ENCODE data around the gene EVL.

EVL gene

DNA sequence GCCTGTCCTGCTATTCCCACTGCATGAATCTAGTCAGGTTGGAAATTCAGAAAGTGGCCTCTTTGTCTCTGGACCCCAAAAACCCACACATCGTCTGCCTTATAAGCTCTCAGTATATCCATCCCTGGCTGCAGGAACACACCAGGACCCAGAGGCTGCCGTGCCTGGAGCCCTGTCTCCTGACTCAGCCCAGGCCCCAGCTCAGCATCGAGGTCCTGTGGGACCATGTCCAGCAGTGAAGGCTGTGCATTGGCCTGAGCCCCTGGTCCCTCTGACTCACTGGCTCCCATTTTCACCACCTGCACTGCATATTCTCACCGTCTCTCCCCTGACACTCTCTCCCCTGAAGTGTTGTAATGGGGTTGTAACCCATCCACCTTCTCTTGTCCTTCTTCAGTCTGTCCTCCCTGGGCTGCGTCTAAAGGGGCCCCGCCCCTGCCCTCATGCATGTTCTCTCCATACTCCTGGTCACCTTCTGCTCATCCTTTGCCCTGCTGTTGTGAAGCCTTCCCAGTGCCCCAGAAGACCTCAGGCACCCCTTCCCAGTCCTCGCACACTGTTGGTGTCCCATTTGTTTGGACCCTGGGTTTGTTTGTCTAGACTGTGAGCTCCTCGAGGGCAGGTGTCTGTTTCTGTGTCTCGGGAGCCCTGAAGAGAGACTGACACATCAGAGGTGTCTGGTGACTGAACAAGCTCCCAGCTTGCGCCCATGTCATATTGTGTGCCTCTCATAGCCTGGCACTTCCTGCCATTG is 43.8 kb downstream of the EVL start:
- DNase-seq (ENCODE audit: low read depth in 2 of 2): no peak

DNA sequence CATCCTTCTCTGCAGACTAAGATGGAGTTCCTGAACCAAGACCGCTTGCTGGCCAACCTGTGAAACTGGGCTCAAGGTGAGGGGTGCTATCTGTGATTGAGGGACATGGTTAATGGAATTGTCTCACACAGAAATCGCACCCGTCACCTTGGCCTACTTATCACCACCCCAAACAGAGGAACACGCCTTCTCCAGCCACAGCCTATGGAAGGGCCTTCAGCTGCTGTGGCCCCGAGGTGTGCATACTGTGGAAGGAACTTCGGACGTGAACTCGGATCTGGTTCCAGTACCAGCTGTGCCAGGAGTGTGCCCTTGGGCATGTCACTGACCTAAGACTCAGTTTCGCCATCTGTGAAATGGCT is 44.4 kb downstream of the EVL start:
- DNase-seq (ENCODE audit: low read depth in 2 of 2): no peak

DNA sequence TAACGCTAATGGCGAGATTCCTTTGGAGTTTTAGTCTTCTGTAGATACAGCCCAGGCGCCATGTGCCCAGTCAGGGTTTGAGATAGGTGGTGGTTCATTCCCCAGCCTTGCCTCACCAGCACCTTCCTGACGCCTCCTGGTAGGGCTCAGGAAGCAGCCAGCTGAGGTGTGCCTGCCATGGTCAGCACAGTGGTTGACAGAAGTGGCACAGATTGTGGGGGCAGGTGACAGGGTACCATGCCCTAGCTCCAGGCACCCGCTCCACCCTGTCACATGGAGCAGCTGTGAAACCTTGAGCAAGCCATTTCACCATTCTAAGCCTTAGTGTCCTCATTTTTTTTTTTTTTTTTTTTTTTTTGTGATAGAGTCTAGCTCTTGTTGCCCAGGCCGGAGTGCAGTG is 45.6 kb downstream of the EVL start:
- no peak for DNase-seq (ENCODE audit: low read depth in 2 of 2)

DNA sequence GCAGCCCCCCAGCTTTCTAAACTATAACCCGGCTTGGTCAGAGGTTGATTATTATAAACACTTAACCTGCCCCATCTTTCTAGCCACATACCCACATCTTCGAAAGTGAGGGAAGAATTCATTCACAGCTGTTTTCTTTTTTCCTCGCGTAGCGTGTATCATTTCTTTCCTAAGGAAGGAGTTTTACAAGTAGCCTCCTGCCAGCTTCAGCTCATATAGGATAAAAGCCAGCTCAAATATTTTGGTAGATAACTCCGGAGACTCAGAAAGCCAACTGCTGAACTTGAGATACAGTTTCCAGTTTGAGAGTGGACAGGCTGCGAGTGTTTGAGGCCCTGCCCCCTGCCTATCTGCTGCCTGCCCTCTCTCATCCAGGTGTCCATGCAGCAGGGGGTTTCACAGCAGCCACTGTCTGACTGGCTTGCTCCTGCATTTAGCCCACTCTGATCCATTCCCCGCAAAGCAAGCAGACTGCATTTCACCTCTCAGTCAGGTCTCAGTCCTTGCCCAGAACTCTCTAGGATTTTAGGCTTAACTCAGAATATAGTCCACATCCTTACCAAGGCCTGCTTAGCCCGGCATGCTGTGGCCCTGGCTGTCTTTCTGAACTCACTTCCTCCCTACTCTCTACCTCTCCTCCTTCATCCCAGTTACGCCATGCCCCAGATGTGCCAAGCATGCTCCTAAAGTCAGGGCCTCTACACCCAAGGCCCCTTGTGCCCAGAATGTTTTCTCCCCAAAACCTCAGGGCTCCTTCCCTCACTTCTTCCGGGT is 46.9 kb downstream of the EVL start:
- DNase-seq (ENCODE audit: low read depth in 2 of 2): no peak

DNA sequence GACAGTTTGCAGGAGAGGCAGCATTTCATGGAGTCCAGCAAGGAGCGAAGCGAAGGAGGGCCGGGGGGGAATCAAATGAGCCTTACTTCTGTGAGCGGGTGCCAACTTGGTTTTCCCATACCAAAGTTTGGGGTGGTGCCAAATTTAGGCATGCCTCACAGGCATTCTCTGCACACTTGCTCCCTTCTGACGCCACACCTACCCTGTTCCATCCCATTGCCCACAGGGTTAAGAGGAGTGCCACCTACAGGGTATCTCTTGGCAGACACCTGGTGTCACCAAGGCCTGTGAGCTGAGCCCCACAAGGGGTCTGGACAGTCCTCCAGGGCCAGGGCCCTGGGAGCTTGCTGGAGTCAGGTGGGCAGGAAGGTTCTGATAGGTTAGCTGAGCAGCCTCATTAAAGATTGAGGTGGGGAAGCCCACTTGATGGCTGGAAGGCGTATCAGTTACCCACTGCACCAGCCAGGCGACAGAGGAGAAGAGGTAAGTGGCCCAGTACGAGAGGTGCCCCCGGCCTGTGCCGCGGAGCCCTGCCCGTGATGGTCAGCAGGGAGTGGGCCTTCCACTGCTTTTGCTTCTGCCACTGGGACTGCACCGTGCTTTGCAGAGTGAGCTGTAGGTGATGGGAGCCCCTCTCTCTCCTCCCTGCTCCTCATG is 49.0 kb downstream of the EVL start:
- DNase-seq (ENCODE audit: low read depth in 2 of 2): no peak

DNA sequence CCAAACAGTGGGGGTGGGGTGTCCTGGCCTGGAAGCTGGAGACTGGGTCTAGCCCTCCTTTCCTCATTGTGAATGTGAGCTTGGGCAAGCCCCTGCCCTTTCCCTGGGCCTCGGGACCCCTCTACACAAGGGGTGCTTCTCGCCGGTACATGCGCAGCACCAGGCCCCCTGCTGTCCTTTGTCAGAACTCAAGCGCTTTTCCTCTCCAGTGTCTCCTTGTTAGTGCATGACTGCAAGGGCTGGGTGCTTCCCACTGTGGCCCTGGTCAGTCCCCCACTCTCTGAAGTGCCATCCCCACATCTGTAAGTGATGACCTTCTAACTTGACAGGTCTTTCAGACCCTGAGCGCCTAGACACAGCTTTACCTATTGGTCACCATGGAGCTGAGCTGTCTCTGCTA is 50.0 kb downstream of the EVL start:
- DNase-seq (ENCODE audit: low read depth in 2 of 2): no peak

DNA sequence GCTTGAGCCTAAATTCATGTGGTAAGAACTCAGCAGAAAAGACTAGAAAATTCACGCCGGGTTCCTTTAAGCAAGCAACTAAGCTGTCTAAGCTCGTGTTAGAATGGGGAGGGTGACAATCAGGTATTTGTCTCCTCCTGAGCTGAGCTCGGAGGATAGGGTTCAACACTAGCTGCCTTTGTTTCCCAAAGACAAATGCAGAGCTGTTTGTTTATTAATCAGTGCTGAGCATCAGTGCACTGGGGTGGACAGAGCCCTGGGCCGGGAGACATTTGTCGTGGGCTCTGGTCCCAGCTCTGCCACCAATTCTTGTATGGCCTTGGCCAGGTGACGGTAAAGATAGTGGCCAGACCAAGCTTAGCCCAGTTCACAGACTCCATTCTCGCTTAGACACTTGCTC is 50.5 kb downstream of the EVL start:
- DNase-seq (ENCODE audit: low read depth in 2 of 2): no peak

DNA sequence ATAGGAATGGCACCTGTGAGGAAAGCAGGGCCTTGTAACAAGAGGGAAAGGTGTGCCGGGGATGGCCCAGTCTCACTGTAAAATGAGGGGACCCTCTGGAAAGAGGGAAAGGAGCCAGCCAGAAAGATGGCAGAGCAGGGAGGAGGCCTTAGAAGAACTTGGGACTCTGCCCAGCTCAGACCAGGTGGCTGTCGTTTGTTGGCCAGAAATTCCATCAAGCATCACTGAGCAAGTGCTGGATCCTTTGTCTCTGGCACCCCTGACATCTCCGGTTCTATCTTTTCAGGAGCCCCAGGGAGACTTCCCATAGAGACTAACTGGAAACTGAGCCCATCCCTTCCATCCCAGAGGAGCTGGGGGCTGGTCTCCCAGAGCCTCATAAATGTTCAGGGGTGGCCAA is 50.9 kb downstream of the EVL start:
- no peak for DNase-seq (ENCODE audit: low read depth in 2 of 2)

DNA sequence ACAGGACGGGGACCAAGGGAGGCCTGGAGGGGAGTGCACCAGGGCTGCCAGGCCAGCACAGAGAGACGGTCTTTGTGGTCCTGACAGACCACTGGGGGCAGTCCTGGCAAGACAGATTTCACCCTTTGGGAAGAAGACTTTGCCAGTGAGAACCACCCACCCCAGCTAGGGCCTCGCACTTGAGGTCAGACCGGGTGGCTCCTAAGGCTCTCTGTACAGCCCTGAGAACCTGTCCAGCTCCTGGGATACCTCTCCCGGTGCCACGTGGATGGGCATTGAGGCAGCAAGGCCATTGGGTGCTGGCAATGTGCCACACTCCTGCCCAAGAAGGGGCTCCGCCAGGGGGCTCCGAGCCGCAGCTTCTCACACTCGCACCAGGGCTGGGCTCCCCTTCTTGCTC is 51.8 kb downstream of the EVL start:
- DNase-seq (ENCODE audit: low read depth in 2 of 2): no peak

DNA sequence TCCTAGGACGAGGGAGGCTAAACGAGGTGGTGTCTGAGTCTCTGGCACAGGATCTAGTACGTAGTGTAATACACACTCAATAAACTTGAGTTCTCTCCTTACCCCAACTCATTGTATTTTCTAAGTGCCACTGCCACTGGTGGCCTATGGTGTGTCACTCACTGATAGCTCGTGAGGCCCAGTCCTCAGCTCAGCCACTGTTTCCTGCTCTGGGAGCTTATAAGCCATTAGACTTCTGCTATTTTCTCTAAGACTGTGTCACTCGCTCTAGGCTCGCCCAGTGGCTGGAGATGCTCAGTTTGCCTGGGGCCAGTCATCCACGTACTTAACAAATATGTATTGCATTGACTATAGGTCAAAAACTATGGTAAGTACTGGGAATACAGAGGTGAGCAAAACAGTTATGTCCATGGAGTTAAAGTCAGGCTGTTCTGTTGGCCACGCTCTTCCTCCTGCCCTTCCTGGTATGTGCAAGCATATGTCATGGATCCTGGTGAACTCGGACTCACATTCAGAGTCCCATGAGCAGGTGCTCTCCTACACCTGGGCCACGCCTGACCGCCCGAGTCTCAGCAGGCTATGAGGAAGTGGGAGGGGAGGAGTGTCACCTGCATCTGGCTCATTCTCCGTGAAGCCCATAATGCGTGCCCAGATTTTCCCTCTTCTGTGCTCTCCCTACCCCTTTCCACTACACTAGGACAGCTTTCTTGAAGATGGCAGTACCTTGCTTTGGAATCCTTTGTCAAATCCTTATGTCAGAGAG is 52.6 kb downstream of the EVL start:
- DNase-seq (ENCODE audit: low read depth in 2 of 2): no peak

DNA sequence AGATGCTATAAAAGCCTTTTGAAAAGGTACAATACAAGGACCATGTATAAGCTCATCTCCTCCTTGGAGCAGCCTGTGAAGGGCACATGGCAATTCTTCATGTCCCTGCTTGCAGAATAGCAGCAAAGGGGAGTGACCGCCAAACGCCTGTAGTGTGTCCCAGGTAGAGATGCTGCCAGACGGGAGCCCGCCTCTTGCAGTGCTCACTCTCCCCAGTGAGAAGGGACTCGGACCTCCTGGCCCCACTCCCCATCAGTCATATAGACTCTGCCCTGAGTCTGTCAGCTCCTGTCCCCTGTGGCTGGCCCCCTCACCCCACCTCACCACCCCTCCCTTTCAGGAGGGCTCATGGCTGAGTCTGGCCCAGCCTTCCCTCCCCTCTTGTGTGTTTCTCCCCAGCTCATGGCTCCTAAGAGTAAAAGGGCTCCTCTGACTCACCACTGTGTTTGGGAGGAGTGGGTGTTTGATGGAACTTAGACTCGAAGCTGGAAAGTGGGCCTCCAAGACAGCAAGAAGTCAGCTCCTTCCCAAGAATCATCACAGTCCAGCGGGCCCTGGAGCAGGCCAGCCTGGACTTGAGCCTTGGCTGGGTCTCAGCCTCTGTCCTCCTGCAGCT is 53.3 kb downstream of the EVL start:
- DNase-seq (ENCODE audit: low read depth in 2 of 2): no peak

DNA sequence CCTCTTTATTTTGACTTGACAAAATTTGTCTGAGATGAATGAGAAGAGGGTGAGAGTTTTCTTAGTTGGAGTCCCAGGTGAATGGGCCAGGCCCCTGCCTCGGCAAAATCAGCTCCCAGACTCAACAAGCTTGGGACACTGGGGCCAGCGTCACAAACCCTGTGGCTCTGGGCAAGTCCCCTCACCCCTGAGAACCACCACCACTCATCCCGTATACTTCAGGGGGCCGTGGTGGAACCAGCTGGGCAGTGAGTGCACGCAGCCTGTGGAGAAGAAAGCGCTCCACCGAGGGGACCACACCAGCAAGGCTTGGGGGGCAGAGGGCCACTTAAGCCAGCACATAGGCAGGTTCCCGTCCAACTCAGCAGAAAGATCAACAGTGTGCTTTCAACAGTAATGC is 54.0 kb downstream of the EVL start:
- DNase-seq (ENCODE audit: low read depth in 2 of 2): no peak

DNA sequence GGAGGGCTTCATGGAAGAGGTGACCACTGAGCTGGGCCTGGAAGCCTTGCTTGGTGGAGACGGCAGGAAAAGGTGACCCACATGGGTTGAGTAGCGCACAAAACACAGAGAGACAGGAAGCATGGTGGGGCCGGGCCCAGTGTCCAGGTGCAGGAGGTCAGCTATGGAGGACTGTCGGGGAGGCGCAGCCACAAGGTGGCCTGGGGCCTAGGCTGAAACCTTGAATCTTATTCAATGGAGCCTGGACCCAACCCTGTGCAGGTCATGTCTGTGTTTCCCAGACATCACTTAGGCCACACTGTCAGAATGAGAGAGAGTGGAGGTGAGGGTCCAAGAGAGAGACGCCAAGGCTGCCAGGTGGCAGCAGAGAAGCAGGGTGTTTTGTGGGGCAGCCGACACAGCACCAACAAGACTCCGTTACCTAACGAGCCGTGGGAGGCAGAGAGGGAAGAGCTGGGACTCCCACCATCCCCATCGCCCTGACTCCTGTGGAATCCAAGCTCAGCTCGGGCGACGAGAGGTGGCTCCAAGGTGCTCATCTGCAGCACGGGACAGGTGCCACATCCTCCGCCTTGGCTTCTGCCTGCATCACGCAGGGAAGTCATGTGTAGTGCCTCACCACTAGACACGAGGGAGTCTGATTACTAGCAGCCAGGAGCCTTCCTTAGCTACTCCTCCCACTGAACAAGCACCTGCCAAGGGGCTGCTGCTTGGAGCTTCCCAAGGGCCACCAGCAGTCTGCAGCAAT is 55.5 kb downstream of the EVL start:
- DNase-seq (ENCODE audit: low read depth in 2 of 2): no peak

DNA sequence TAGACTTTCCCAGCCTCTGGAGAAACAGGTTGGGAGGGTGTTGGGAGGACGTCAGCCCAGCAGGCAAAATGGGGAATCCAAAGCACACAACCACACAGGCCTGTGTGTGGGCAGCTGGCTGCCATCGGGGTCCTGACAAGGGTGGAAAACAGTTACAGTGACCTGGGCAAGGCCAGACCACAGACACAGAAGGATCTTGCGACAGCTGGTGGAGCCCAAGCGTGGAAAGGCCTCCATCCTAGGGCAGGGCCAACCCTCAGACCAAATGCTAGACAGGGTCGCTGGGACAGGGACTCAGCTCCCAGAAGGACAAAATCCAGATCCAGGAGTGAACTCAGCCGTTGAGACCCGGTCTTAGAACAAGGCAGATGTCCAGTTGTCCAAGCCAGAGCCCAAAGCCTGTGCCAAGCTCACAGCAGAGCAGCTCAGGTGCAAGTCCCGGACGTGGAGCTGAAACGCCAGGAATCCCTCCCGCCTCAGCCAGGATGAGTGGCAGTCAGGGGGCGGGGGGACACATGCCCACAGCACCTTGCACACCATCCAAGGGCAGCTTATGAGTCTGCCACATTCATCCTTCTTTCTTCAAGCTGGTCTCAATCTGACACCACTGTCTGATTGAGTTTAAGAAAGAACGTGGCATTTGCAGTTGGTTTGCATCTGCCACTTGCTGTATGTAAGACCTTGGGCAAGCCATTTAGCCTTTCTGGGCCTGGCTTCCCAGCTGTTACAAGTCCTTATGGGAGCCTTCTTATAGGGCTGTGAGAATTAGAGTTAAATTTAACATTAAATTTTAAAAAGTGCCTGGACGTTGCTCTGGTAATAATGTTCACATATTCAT is 56.6 kb downstream of the EVL start:
- no peak for DNase-seq (ENCODE audit: low read depth in 2 of 2)

DNA sequence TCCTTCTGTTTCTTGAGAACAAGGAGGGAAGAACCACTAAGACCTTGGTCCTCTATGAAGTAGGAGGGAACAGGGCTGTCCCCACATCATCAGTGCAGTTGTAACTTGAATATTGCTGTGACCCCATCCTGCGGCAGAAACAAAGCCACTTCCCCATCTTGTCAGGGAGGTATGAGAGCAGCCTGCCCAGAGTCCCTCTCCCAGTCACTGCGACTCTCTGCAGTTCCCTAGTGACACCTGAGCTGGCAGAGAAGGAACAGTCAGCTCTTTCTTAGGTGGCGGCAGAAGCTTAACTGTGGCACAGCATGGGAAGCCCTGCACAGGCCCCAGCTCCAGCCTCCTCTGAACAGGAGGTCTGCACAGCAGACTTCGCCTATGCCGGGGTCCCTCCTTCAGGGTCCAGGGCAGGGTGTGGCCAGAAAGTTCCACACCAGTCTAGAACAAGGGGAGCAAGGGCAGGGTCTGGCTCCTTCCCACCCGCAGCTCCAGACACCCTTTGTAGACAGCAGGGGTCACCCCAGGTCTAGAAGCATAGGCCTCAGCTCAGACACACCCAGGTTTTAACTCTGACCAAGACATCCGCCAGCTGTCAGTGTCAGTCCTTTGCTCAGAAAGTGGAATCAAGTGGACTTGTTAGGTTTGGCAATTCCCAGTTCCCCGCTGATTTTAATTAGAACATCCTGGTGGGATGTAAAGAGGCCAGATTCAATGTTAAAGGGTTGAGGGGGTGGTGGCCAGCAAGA is 57.4 kb downstream of the EVL start:
- no peak for DNase-seq (ENCODE audit: low read depth in 2 of 2)

DNA sequence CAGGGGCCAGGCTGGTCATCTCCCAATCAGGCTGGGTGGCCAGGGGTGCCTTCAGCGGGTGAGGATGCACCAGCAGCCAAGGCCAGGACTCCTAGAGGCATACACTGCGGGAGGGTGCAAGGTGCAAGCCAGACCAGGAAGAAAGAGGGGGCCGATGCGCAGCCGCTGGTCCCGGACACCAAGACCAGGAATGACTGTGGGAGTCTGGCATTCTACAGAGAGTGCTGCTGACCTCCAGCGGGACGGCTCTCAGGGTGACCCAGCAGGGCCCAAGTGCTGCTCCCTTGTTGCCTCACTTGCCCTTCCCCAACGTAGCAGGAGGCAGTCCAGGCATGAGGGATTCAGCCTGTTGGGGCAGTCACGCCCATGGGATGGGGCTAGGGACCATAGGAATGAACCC is 58.4 kb downstream of the EVL start:
- DNase-seq (ENCODE audit: low read depth in 2 of 2): no peak

DNA sequence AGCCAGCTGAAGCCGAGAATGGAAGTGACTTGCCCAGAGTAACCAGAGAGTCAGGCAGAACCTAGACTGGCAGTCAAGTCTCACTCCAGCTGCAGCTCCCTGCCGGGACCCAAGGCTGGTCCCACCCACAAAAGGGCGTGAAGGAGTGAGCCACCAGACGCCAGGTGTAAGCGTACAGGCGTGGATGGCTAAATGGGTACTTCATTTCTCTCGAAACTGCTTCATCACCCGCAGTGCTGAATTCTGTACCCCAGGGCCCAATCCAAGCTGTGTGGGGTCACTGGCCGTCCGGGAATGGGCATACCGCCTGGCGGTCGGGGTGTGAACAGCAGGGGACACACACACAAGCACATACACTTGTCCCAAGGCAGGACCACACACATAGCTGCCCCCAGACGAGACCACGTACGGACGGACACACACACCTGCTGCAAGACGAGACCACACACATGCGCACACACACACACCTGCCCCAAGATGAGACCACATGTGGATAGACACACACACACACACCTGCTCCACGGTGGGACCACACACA is 59.4 kb downstream of the EVL start:
- no peak for DNase-seq (ENCODE audit: low read depth in 2 of 2)

DNA sequence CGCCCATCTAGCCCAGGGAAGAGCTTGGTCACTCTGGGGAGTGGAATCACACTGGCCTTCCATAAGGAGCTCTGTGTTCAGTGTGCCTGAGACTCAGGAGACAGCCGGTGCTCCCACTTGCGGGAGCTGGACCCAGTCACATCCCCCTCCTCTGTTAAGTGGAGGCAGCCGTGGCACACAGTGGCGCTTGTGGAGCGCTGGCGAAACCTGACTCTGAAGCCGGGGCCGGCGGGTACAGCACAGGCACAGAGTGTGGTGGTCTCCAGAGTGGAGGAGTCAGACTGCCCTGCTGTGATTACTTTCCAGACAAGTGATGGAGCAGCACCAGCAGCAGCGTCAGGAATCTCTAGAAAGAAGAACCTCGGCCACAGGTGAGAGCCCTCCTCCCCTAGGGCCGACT is 61.2 kb downstream of the EVL start:
- no peak for DNase-seq (ENCODE audit: low read depth in 2 of 2)

DNA sequence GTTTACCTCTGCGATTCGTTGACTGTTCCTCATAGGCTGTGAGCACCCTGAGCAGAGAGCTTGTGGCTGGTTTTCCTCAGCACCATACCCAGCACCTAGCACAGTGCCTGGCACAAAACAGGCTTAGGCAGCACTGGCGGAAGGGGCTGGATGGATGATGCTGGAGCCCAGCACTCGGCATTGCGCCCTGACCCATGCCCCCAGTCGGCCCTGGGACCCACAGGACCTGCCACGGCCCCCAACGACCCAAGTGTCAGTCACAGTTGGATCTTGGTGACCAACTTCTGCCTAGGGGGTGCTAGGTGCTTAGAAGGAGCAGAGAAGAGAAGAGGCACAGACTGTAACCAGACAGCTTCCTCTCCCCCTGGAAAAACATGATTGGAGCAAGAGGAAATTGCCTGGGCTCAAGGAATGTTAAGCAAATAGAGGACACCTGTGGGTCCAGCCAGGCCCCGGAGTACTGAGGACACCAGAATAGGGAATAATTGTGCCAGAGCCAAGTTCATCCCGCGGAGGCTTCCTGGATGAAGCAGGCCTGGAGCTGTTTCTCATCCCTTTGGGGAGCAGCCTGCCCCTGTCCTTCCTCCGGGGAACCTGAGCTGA is 62.7 kb downstream of the EVL start:
- no peak for DNase-seq (ENCODE audit: low read depth in 2 of 2)
